Measurements from ENCODE around the gene GALNT18. TPM values are rescaled to one million over a fixed set of nuclear protein-coding genes. Genes with fewer than 3 reads are reported as not detected.

Gene GALNT18
- total and polyA plus RNA-seq, 4 donors: 2.1 to 11.0 (median 3.8) TPM

GRCh38 chr11:11428714-11429113 lies 193.1 kb downstream of the GALNT18 start:
- Histone ChIP-seq H3K36me3 (ENCODE audit: control insufficient read depth in 4 of 4, insufficient read depth in 3 of 4, low read depth in 1 of 4, low read length in 3 of 4) (peaks cover 0 to 38% (median 25%) of the 10 kb centered on the region in 4 donors), H3K4me1 (ENCODE audit: control insufficient read depth in 4 of 4, insufficient read depth in 4 of 4, low read length in 3 of 4) (no peaks in the 10 kb centered on the region), H3K27ac (ENCODE audit: low read depth in 1 of 2, low read length in 2 of 2) (no peak overlapping the region), H3K9me3 (ENCODE audit: control insufficient read depth in 4 of 4, low read length in 3 of 4) (no peaks in the 10 kb centered on the region), H3K27me3 (ENCODE audit: control insufficient read depth in 4 of 4, insufficient read depth in 4 of 4, low read length in 3 of 4) (no peaks in the 10 kb centered on the region), H3K4me3 (ENCODE audit: low read depth in 1 of 3, low read length in 3 of 3) (no peak overlapping the region), H3K9ac (ENCODE audit: low read depth in 1 of 2, low read length in 2 of 2) (no peak overlapping the region)
- DNase-seq (ENCODE audit: low spot score): no peak
- TF ChIP-seq GABPA (IDR thresholded peaks at IDR 0.05 in 1 of 2, conservative IDR thresholded peaks at IDR 0.05 in 1 of 2) (no peak), TAF1 (conservative IDR thresholded peaks at IDR 0.05) (no peak), JUND (IDR thresholded peaks at IDR 0.05) (no peak), FOXA2 (IDR thresholded peaks at IDR 0.05) (no peak), REST (IDR thresholded peaks at IDR 0.05) (no peak), ATF3 (IDR thresholded peaks at IDR 0.05) (no peak), HNF4G (IDR thresholded peaks at IDR 0.05) (no peak), ZBTB33 (IDR thresholded peaks at IDR 0.05) (no peak), FOXA1 (IDR thresholded peaks at IDR 0.05) (no peak), NR2F2 (IDR thresholded peaks at IDR 0.05) (no peak), MAX (IDR thresholded peaks at IDR 0.05) (no peak), YY1 (IDR thresholded peaks at IDR 0.05) (no peak), RXRA (IDR thresholded peaks at IDR 0.05) (no peak)
- 86% methylated on average over 4 of the region's 4 CpGs for WGBS

- Histone ChIP-seq H3K36me3 (ENCODE audit: control insufficient read depth in 4 of 4, insufficient read depth in 3 of 4, low read depth in 1 of 4, low read length in 3 of 4) (peaks cover 0 to 37% (median 24%) of the 10 kb centered on the region in 4 donors), H3K4me3 (ENCODE audit: low read depth in 1 of 3, low read length in 3 of 3) (no peak overlapping the region), H3K9me3 (ENCODE audit: control insufficient read depth in 4 of 4, low read length in 3 of 4) (no peaks in the 10 kb centered on the region), H3K9ac (ENCODE audit: low read depth in 1 of 2, low read length in 2 of 2) (no peak overlapping the region), H3K27me3 (ENCODE audit: control insufficient read depth in 4 of 4, insufficient read depth in 4 of 4, low read length in 3 of 4) (no peaks in the 10 kb centered on the region), H3K27ac (ENCODE audit: low read depth in 1 of 2, low read length in 2 of 2) (no peak overlapping the region), H3K4me1 (ENCODE audit: control insufficient read depth in 4 of 4, insufficient read depth in 4 of 4, low read length in 3 of 4) (peaks cover 0 to 3% (median 0%) of the 10 kb centered on the region in 4 donors)
- TF ChIP-seq TAF1 (conservative IDR thresholded peaks at IDR 0.05): no peak
- 67% methylated on average over 5 of the region's 5 CpGs for WGBS
- no peak for DNase-seq (ENCODE audit: low spot score)
Observed at GRCh38 chr11:11427542-11427941, 194.3 kb downstream of the GALNT18 start.

GRCh38 chr11:11427140-11427539 lies 194.7 kb downstream of the GALNT18 start:
- no peaks in the 10 kb centered on the region for H3K27me3 ChIP-seq (ENCODE audit: control insufficient read depth in 4 of 4, insufficient read depth in 4 of 4, low read length in 3 of 4)
- H3K9me3 ChIP-seq (ENCODE audit: control insufficient read depth in 4 of 4, low read length in 3 of 4): no peaks in the 10 kb centered on the region
- H3K9ac ChIP-seq (ENCODE audit: low read depth in 1 of 2, low read length in 2 of 2): no peak overlapping the region
- peaks cover 0 to 3% (median 0%) of the 10 kb centered on the region in 4 donors for H3K4me1 ChIP-seq (ENCODE audit: control insufficient read depth in 4 of 4, insufficient read depth in 4 of 4, low read length in 3 of 4)
- no peak for TF ChIP-seq ZBTB33 (IDR thresholded peaks at IDR 0.05)
- peaks cover 0 to 33% (median 22%) of the 10 kb centered on the region in 4 donors for H3K36me3 ChIP-seq (ENCODE audit: control insufficient read depth in 4 of 4, insufficient read depth in 3 of 4, low read depth in 1 of 4, low read length in 3 of 4)
- H3K4me3 ChIP-seq (ENCODE audit: low read depth in 1 of 3, low read length in 3 of 3): no peak overlapping the region
- no peak overlapping the region for H3K27ac ChIP-seq (ENCODE audit: low read depth in 1 of 2, low read length in 2 of 2)
- WGBS: 81% methylated on average over 9 of the region's 9 CpGs
- no peak for DNase-seq (ENCODE audit: low spot score)

Data from liver (tissue), 9 donors.